ENCODE results near the gene ARMH3. TPM values are rescaled to one million over a fixed set of nuclear protein-coding genes. Genes with fewer than 3 reads are reported as not detected.

Gene ARMH3
- total and polyA plus RNA-seq, 2 experiments from 2014 or later: 8.7 to 11.1 TPM

GRCh38 chr10:101816913-101817336 lies 239.0 kb downstream of the ARMH3 start (continued):
- TF ChIP-seq, protein P1, sequence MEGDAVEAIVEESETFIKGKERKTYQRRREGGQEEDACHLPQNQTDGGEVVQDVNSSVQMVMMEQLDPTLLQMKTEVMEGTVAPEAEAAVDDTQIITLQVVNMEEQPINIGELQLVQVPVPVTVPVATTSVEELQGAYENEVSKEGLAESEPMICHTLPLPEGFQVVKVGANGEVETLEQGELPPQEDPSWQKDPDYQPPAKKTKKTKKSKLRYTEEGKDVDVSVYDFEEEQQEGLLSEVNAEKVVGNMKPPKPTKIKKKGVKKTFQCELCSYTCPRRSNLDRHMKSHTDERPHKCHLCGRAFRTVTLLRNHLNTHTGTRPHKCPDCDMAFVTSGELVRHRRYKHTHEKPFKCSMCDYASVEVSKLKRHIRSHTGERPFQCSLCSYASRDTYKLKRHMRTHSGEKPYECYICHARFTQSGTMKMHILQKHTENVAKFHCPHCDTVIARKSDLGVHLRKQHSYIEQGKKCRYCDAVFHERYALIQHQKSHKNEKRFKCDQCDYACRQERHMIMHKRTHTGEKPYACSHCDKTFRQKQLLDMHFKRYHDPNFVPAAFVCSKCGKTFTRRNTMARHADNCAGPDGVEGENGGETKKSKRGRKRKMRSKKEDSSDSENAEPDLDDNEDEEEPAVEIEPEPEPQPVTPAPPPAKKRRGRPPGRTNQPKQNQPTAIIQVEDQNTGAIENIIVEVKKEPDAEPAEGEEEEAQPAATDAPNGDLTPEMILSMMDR (conservative IDR thresholded peaks at IDR 0.05; ENCODE audit: low read depth in 2 of 2): no peak
- TF ChIP-seq, protein P2, sequence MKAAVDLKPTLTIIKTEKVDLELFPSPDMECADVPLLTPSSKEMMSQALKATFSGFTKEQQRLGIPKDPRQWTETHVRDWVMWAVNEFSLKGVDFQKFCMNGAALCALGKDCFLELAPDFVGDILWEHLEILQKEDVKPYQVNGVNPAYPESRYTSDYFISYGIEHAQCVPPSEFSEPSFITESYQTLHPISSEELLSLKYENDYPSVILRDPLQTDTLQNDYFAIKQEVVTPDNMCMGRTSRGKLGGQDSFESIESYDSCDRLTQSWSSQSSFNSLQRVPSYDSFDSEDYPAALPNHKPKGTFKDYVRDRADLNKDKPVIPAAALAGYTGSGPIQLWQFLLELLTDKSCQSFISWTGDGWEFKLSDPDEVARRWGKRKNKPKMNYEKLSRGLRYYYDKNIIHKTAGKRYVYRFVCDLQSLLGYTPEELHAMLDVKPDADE (IDR thresholded peaks at IDR 0.05): no peak
- TF ChIP-seq EZH2phosphoT487 (IDR thresholded peaks at IDR 0.05; ENCODE audit: unreplicated experiment): no peak

GRCh38 chr10:101816376-101816775 lies 239.6 kb downstream of the ARMH3 start:
- peaks cover 9% of the 10 kb centered on the region for H3K27me3 Mint-ChIP-seq (ENCODE audit: insufficient read depth, low read depth, poor library complexity)
- no peak for DNase-seq (ENCODE audit: low spot score)
- Histone ChIP-seq H4K20me1 (replicated peaks; ENCODE audit: insufficient read depth) (peaks cover 55% of the 10 kb centered on the region), H3K27me3 (ENCODE audit: insufficient read depth) (no peaks in the 10 kb centered on the region), H3K4me2 (peak overlapping the region; percentile 91), H3K79me2 (replicated peaks; ENCODE audit: insufficient read depth) (peaks cover 76% of the 10 kb centered on the region), H2AFZ (no peak overlapping the region), H3K9me2 (ENCODE audit: insufficient read depth) (no peaks in the 10 kb centered on the region), H3K36me3 (ENCODE audit: insufficient read depth) (no peaks in the 10 kb centered on the region), H3K4me1 (ENCODE audit: insufficient read depth) (peaks cover 24% of the 10 kb centered on the region), H3F3A (replicated peaks; ENCODE audit: low read depth) (no peaks in the 10 kb centered on the region), H3K4me3 (peak overlapping the region; percentile 88), H3K27ac (ENCODE audit: low read depth) (no peak overlapping the region)
- peaks cover 15% of the 10 kb centered on the region; the same call in 2 of the 3 replicates for H3K36me3 Mint-ChIP-seq (ENCODE audit: low read depth)
- no peaks in the 10 kb centered on the region; the same call in 2 of the 3 replicates for H3K9me3 Mint-ChIP-seq
- peak overlapping the region; percentile 86 for H3K4me3 Mint-ChIP-seq
- peak overlapping the region; percentile 42; the same call in 1 of the 2 replicates for H3K27ac Mint-ChIP-seq
- H3K4me1 Mint-ChIP-seq: peaks cover 25% of the 10 kb centered on the region; the same call in 2 of the 3 replicates
- no peak for ATAC-seq
- TF ChIP-seq NANOG (IDR thresholded peaks at IDR 0.05; ENCODE audit: borderline replicate concordance) (no peak), JUNB (IDR thresholded peaks at IDR 0.05; ENCODE audit: unreplicated experiment) (no peak), STAT1 (IDR thresholded peaks at IDR 0.05; ENCODE audit: unreplicated experiment) (no peak), ZNF331 (CRISPR knock-in tag; IDR thresholded peaks at IDR 0.05; ENCODE audit: low read depth) (no peak), ZNF114 (CRISPR knock-in tag; IDR thresholded peaks at IDR 0.05) (no peak), CREB1 (CRISPR knock-in tag; IDR thresholded peaks at IDR 0.05; ENCODE audit: low read depth) (no peak)
- TF ChIP-seq, protein P2 (IDR thresholded peaks at IDR 0.05): no peak
- TF ChIP-seq, protein P1 (conservative IDR thresholded peaks at IDR 0.05; ENCODE audit: low read depth in 2 of 2): no peak
- TF ChIP-seq, protein P3, sequence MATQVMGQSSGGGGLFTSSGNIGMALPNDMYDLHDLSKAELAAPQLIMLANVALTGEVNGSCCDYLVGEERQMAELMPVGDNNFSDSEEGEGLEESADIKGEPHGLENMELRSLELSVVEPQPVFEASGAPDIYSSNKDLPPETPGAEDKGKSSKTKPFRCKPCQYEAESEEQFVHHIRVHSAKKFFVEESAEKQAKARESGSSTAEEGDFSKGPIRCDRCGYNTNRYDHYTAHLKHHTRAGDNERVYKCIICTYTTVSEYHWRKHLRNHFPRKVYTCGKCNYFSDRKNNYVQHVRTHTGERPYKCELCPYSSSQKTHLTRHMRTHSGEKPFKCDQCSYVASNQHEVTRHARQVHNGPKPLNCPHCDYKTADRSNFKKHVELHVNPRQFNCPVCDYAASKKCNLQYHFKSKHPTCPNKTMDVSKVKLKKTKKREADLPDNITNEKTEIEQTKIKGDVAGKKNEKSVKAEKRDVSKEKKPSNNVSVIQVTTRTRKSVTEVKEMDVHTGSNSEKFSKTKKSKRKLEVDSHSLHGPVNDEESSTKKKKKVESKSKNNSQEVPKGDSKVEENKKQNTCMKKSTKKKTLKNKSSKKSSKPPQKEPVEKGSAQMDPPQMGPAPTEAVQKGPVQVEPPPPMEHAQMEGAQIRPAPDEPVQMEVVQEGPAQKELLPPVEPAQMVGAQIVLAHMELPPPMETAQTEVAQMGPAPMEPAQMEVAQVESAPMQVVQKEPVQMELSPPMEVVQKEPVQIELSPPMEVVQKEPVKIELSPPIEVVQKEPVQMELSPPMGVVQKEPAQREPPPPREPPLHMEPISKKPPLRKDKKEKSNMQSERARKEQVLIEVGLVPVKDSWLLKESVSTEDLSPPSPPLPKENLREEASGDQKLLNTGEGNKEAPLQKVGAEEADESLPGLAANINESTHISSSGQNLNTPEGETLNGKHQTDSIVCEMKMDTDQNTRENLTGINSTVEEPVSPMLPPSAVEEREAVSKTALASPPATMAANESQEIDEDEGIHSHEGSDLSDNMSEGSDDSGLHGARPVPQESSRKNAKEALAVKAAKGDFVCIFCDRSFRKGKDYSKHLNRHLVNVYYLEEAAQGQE (IDR thresholded peaks at IDR 0.05; ENCODE audit: unreplicated experiment): no peak
